Measurements from ENCODE around the gene CCDC102A. TPM values are rescaled to one million over a fixed set of nuclear protein-coding genes. Genes with fewer than 3 reads are reported as not detected.

The CCDC102A gene
- total and polyA plus RNA-seq, 11 donors = 3.3 to 17.0 (median 6.8) TPM

- ATAC-seq = no peak
- TF ChIP-seq, protein P1, sequence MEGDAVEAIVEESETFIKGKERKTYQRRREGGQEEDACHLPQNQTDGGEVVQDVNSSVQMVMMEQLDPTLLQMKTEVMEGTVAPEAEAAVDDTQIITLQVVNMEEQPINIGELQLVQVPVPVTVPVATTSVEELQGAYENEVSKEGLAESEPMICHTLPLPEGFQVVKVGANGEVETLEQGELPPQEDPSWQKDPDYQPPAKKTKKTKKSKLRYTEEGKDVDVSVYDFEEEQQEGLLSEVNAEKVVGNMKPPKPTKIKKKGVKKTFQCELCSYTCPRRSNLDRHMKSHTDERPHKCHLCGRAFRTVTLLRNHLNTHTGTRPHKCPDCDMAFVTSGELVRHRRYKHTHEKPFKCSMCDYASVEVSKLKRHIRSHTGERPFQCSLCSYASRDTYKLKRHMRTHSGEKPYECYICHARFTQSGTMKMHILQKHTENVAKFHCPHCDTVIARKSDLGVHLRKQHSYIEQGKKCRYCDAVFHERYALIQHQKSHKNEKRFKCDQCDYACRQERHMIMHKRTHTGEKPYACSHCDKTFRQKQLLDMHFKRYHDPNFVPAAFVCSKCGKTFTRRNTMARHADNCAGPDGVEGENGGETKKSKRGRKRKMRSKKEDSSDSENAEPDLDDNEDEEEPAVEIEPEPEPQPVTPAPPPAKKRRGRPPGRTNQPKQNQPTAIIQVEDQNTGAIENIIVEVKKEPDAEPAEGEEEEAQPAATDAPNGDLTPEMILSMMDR (IDR thresholded peaks at IDR 0.05) = no peak
- TF ChIP-seq POLR2A (IDR thresholded peaks at IDR 0.05) = no peak
- Histone ChIP-seq H3K9me3 (no peaks in the 10 kb centered on the region), H3K27me3 (no peaks in the 10 kb centered on the region), H3K36me3 (peaks cover 0 to 48% (median 20%) of the 10 kb centered on the region in 9 donors), H3K4me3 (no peak overlapping the region), H3K4me1 (peaks cover 0 to 23% (median 7%) of the 10 kb centered on the region in 12 donors), H3K27ac (peak overlapping the region in 1 of 12 donors; percentile 17)
- DNase-seq = no peak
- intact Hi-C loops (cut with DNase I) = loop anchor here in 1 of 10 donors (5.0 kb wide), 1 partner anchor 36 kb away; no protein-coding TSS in a partner anchor
- WGBS, 4 donors = 84 to 89% (median 86%) methylated on average over 14 of the region's 14 CpGs
These were observed 22.8 kb downstream of the CCDC102A start for GRCh38 chr16:57513371-57514102.

DNA sequence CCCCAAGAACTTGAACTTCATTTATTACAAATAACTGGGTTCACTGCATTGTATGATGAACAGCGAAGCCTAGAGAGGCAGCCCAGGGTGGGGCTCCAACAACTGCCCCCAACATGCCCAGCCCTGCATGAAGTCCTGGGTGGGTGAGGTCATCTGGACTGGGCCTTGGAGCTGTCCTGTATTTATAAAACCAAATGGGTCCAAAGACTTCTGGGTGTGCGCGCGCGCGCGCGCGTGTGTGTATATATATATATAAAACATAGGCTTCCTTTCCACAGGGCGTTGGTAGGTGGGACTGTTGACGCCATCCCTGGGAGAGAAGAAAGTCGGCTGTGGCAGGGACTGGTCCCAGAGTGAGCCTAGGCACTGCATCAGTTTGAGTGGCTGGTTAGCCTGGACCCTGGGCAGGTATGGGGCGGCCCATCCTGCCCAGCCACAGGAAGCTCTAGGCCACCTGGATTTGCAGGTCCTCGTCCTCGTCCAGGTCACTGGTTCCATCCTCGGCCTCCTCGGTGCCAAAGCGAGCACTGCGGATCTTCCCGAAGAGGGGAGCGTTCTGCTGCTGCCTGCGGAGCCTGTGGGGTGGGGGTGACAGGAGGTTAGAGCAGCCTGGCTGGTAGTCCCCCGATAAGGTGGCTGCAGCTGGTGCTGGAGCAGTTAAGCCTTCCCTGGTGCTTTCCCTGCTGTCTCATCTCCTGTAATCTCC lies 23.9 kb downstream of the CCDC102A start:
- H3K27me3 ChIP-seq = no peaks in the 10 kb centered on the region
- peaks cover 0 to 23% (median 7%) of the 10 kb centered on the region in 12 donors for H3K4me1 ChIP-seq
- WGBS, 4 donors = 92 to 96% (median 96%) methylated on average over 23 of the region's 23 CpGs
- ATAC-seq = no peak
- peaks cover 0 to 37% (median 10%) of the 10 kb centered on the region in 9 donors for H3K36me3 ChIP-seq
- TF ChIP-seq POLR2A (IDR thresholded peaks at IDR 0.05) = no peak
- TF ChIP-seq, protein P1 (IDR thresholded peaks at IDR 0.05) = no peak
- no peak overlapping the region for H3K27ac ChIP-seq
- no peak for DNase-seq
- intact Hi-C loops (cut with DNase I) = loop anchor here in 1 of 10 donors (5.0 kb wide), 1 partner anchor 35 kb away; no protein-coding TSS in a partner anchor
- H3K4me3 ChIP-seq = no peak overlapping the region
- no peaks in the 10 kb centered on the region for H3K9me3 ChIP-seq

- Histone ChIP-seq H3K4me3 (no peak overlapping the region), H3K9me3 (no peaks in the 10 kb centered on the region), H3K27ac (no peak overlapping the region), H3K27me3 (no peaks in the 10 kb centered on the region), H3K4me1 (peaks cover 0 to 23% (median 6%) of the 10 kb centered on the region in 12 donors), H3K36me3 (peaks cover 0 to 27% (median 3%) of the 10 kb centered on the region in 9 donors)
- intact Hi-C loops (cut with DNase I) = loop anchor here in 1 of 10 donors (5.0 kb wide), 1 partner anchor 33 kb away; no protein-coding TSS in a partner anchor
- TF ChIP-seq POLR2A (IDR thresholded peaks at IDR 0.05) = no peak
- TF ChIP-seq, protein P1 (IDR thresholded peaks at IDR 0.05) = no peak
- 56 to 65% (median 56%) methylated on average over 8 to 10 of the region's 10 CpGs for WGBS, 4 donors
- DNase-seq = peak in 1 of 5 donors; percentile 27
- ATAC-seq = no peak
These were observed 26.1 kb downstream of the CCDC102A start for GRCh38 chr16:57510016-57510871.
